C4-2B (cell line): ENCODE measurements around the gene SLC35A2.
"Not testable (repeated sequence)": the region's sequence is repeated elsewhere in the genome, so short reads cannot be mapped to it uniquely, and the experiment has no call there.

Source experiments
- ZFX ChIP-seq: fragments of 450-650 bp; IDR thresholded peaks from 2 replicates; pipeline ENCODE4 v1.6.1; 2017
- TF ChIP-seq, protein P1 (sequence below): fragments of 450-650 bp; conservative IDR thresholded peaks from 2 replicates; pipeline ENCODE4 v1.5.1; 2017; ENCODE audit warnings: mild to moderate bottlenecking

DNA sequence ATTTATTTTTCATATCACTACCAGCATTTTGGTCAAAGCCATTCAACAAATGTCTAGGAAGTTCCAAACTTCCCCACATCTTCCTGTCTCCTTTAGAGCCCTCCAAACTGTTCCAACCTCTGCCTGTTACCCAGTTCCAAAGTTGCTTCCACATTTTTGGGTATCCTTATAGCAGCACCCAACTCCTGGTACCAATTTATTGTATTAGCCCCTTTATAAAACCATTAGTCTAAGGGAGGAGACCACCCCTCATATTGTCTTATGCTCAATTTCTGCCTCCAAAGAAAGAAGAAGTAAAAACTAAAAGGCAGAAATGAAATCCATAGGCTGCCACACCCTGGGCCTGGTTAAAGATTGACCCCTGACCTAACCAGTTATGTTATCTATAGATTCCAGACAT, 58.0 kb downstream of the SLC35A2 start:
- TF ChIP-seq, protein P1, sequence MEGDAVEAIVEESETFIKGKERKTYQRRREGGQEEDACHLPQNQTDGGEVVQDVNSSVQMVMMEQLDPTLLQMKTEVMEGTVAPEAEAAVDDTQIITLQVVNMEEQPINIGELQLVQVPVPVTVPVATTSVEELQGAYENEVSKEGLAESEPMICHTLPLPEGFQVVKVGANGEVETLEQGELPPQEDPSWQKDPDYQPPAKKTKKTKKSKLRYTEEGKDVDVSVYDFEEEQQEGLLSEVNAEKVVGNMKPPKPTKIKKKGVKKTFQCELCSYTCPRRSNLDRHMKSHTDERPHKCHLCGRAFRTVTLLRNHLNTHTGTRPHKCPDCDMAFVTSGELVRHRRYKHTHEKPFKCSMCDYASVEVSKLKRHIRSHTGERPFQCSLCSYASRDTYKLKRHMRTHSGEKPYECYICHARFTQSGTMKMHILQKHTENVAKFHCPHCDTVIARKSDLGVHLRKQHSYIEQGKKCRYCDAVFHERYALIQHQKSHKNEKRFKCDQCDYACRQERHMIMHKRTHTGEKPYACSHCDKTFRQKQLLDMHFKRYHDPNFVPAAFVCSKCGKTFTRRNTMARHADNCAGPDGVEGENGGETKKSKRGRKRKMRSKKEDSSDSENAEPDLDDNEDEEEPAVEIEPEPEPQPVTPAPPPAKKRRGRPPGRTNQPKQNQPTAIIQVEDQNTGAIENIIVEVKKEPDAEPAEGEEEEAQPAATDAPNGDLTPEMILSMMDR: not testable (repeated sequence)
- not testable (repeated sequence) for TF ChIP-seq ZFX
